Lower lobe of right lung (tissue), 2 donors: ENCODE results near the gene OR52H1. TPM values are rescaled to one million over a fixed set of nuclear protein-coding genes. Genes with fewer than 3 reads are reported as not detected.

ENCODE experiments used
- ATAC-seq, 2 donors: fragments of 200-7000 bp; cut with Tn5 transposase; one replicate each; pipeline ENCODE4 v1.9.1; 2020 to 2022; ENCODE audit warnings: mild to moderate bottlenecking in 2 of 2, moderate library complexity in 2 of 2
- DNase-seq: peaks from one replicate; pipeline ENCODE4 v3.0.0-alpha.2; 2020
- H3K27ac ChIP-seq: fragments of 200-600 bp; one replicate; pipeline ENCODE4 v1.8.0; 2022
- H3K27me3 ChIP-seq: fragments of 200-600 bp; one replicate; pipeline ENCODE4 v1.8.0; 2022; ENCODE audit warnings: low read depth
- H3K36me3 ChIP-seq: fragments of 200-600 bp; one replicate; pipeline ENCODE4 v1.8.0; 2022; ENCODE audit warnings: mild to moderate bottlenecking
- H3K4me1 ChIP-seq: fragments of 200-600 bp; one replicate; pipeline ENCODE4 v1.8.0; 2022
- H3K4me3 ChIP-seq: fragments of 200-600 bp; one replicate; pipeline ENCODE4 v1.8.0; 2022; ENCODE audit warnings: mild to moderate bottlenecking
- H3K9me3 ChIP-seq: fragments of 200-600 bp; one replicate; pipeline ENCODE4 v1.8.0; 2022
- CTCF ChIP-seq: fragments of 200-600 bp; IDR thresholded peaks from one replicate; pipeline ENCODE4 v1.8.0; 2022; ENCODE audit warnings: antibody characterized with exemption, mild to moderate bottlenecking
- intact Hi-C: fragments of 100-400 bp; cut with DNase I; formaldehyde crosslinking; loops from one replicate; pipeline ENCODE4 v1.11.0; 2022
- total RNA-seq: library from RNA; stranded (reverse); fragmentation: NEBNext Ultra II Directional; extraction: Animal tissue kit (Norgen Biotek cat#: 25700); gene quantifications from one replicate; pipeline ENCODE4 v1.2.1, GENCODE V29; 2021
- donor health status: DM: no; HTN: yes; CAD: no; lungs with severe emphysema.

The OR52H1 gene
- total RNA-seq, 1 donor from 2014 or later: 0.35 TPM

GRCh38 chr11:5500393-5500801 is 47.9 kb downstream of the OR52H1 start:
- Histone ChIP-seq H3K4me1 (no peaks in the 10 kb centered on the region), H3K27me3 (no peaks in the 10 kb centered on the region), H3K27ac (no peak overlapping the region), H3K36me3 (no peaks in the 10 kb centered on the region), H3K4me3 (no peak overlapping the region), H3K9me3 (no peaks in the 10 kb centered on the region)
- no peak for TF ChIP-seq CTCF
- intact Hi-C loops: no loop called here
- ATAC-seq: no peak
- no peak for DNase-seq

- no peak for TF ChIP-seq CTCF
These were observed 48.7 kb downstream of the OR52H1 start for GRCh38 chr11:5499671-5500070.

More at GRCh38 chr11:5499671-5500070, 48.7 kb downstream of the OR52H1 start:
- Histone ChIP-seq H3K4me1 (no peaks in the 10 kb centered on the region), H3K27me3 (no peaks in the 10 kb centered on the region), H3K36me3 (no peaks in the 10 kb centered on the region), H3K4me3 (no peak overlapping the region), H3K27ac (no peak overlapping the region), H3K9me3 (no peaks in the 10 kb centered on the region)
- intact Hi-C loops: no loop called here
- no peak for DNase-seq
- no peak for ATAC-seq

Other genes with a start within 250 kb of the OR52H1 start
- gene OR51B4, start 246.6 kb downstream of the OR52H1 start, total RNA-seq: not detected
- gene OR51B2, start 224.2 kb downstream of the OR52H1 start, total RNA-seq: not detected
- gene OR51B5, start 205.0 kb downstream of the OR52H1 start, total RNA-seq: not detected
- not detected for gene OR51B6, start 197.0 kb downstream of the OR52H1 start, total RNA-seq
- gene OR51M1, start 164.7 kb downstream of the OR52H1 start, total RNA-seq: not detected
- gene OR51Q1, start 126.4 kb downstream of the OR52H1 start, total RNA-seq: not detected
- 0.41 TPM for gene OR51I1, start 107.0 kb downstream of the OR52H1 start, total RNA-seq
- not detected for gene OR51I2, start 99.2 kb downstream of the OR52H1 start, total RNA-seq
- not detected for gene OR52D1, start 59.9 kb downstream of the OR52H1 start, total RNA-seq
- 0.50 TPM for gene UBQLN3, start 38.6 kb downstream of the OR52H1 start, total RNA-seq
- gene UBQLNL, start 31.8 kb downstream of the OR52H1 start, total RNA-seq: 1.1 TPM
- gene OR52B6, start 32.3 kb upstream of the OR52H1 start, total RNA-seq: not detected
- 3.7 TPM for gene TRIM6, start 48.1 kb upstream of the OR52H1 start, total RNA-seq
- 13.7 TPM for gene TRIM34, start 76.5 kb upstream of the OR52H1 start, total RNA-seq
- gene TRIM5, start 136.5 kb upstream of the OR52H1 start, total RNA-seq: 37.1 TPM
- gene TRIM22, start 141.2 kb upstream of the OR52H1 start, total RNA-seq: 224 TPM
- gene OR56B1, start 187.9 kb upstream of the OR52H1 start, total RNA-seq: not detected
- not detected for gene OR52N4, start 205.7 kb upstream of the OR52H1 start, total RNA-seq
- not detected for gene OR52N5, start 234.8 kb upstream of the OR52H1 start, total RNA-seq
- gene OR52N1, start 242.7 kb upstream of the OR52H1 start, total RNA-seq: not detected